HG03469 (cell line): ENCODE results near the gene UCN2.

Experiments
- ATAC-seq: cut with Tn5 transposase; IDR thresholded peaks from one replicate; pipeline ENCODE4 v1.9.1; 2021; ENCODE audit warnings: mild to moderate bottlenecking, moderate library complexity, moderate number of reproducible peaks; ENCODE audit not compliant: unreplicated experiment

The UCN2 gene

GRCh38 chr3:48563382-48563918 lies at the start of gene UCN2:
Gene UCN2 (minus strand): TSS chr3:48563781. CDS start chr3:48563124, 657 bp downstream.
- ATAC-seq: no peak

- no peak for ATAC-seq
These were observed 48.7 kb upstream of the UCN2 start for GRCh38 chr3:48612309-48612708.

- ATAC-seq: peak; percentile 86
These were observed 45.8 kb upstream of the UCN2 start, which contains the start of gene UQCRC1 for GRCh38 chr3:48609088-48610005. Gene UQCRC1 (minus strand): TSS chr3:48609646. CDS start chr3:48609620, 26 bp downstream.

- no peak for ATAC-seq
These were observed 43.9 kb upstream of the UCN2 start for GRCh38 chr3:48607519-48607918.

- ATAC-seq: no peak
These were observed 38.0 kb upstream of the UCN2 start for GRCh38 chr3:48601622-48601994.

GRCh38 chr3:48600711-48601621 lies 37.4 kb upstream of the UCN2 start:
- no peak for ATAC-seq

- no peak for ATAC-seq
These were observed 36.1 kb upstream of the UCN2 start for GRCh38 chr3:48599509-48600285.

- ATAC-seq: no peak
These were observed 35.5 kb upstream of the UCN2 start for GRCh38 chr3:48599077-48599501.

- ATAC-seq: no peak
These were observed 34.9 kb upstream of the UCN2 start for GRCh38 chr3:48598323-48599076.

- ATAC-seq: no peak
These were observed 33.8 kb upstream of the UCN2 start for GRCh38 chr3:48597408-48597800.

GRCh38 chr3:48596676-48597407 lies 33.3 kb upstream of the UCN2 start:
- no peak for ATAC-seq

GRCh38 chr3:48596157-48596556 lies 32.6 kb upstream of the UCN2 start:
- no peak for ATAC-seq

GRCh38 chr3:48595526-48596121 lies 32.0 kb upstream of the UCN2 start:
- no peak for ATAC-seq

- no peak for ATAC-seq
These were observed 31.5 kb upstream of the UCN2 start, which contains the start of gene COL7A1 for GRCh38 chr3:48595075-48595525. Gene COL7A1 (minus strand): TSS chr3:48595329. CDS start chr3:48595159, 170 bp downstream.

- no peak for ATAC-seq
These were observed 31.0 kb upstream of the UCN2 start for GRCh38 chr3:48594417-48595049.

- no peak for ATAC-seq
These were observed 29.8 kb upstream of the UCN2 start for GRCh38 chr3:48593337-48593736.

GRCh38 chr3:48592519-48593087 lies 29.0 kb upstream of the UCN2 start:
- no peak for ATAC-seq
